K562 (cell line): ENCODE results near the gene LAIR2. TPM values are rescaled to one million over a fixed set of nuclear protein-coding genes. Genes with fewer than 3 reads are reported as not detected.

ENCODE experiments used
- ATAC-seq: fragments of 200-7000 bp; cut with Tn5 transposase; 3 replicates; pipeline ENCODE4 v1.9.1; 2020; ENCODE audit warnings: moderate library complexity
- BruUV-seq: library from RNA; stranded (reverse); fragments of 400-500 nt; replicated peaks from 2 replicates; lab custom pipeline; 2021; lab: Mats Ljungman, UMichigan
- CTCF ChIA-PET: fragments of 300-600 bp; formaldehyde crosslinking; extraction: SDS; loops from one replicate; lab custom pipeline; 2021; ENCODE audit warnings: low intra/inter-chr PET ratio; lab: Yijun Ruan, JAX
- POLR2A ChIA-PET: fragments of 300-600, 350-650 bp; sonication (Branson Sonifier 250); formaldehyde crosslinking; extraction: SDS; loops from one replicate; lab custom pipeline; 2021; ENCODE audit warnings: antibody characterized with exemption, inconsistent platforms; lab: Yijun Ruan, JAX
- DNase-seq, 4 experiments: peaks; one replicate each; pipeline versions ENCODE4 v3.0.0 to v3.0.0-alpha.2; 2011 to 2018; ENCODE audit warnings: low spot score in 3 of 4, mixed read lengths in 3 of 4; ENCODE audit errors: extremely low read depth in 1 of 4
- FAIRE-seq: peaks from 2 replicates; lab custom pipeline; 2011; peaks lifted over from hg19 to GRCh38; lab: Jason Lieb, UNC
- H2AFZ ChIP-seq: 2 replicates; pipeline ENCODE4 v1.6.0; 2011; ENCODE audit warnings: low read depth, low read length, control low read depth, inconsistent platforms
- H3K27ac ChIP-seq: fragments of 200-600 bp; 3 replicates; pipeline ENCODE4 v1.8.0; 2011; ENCODE audit warnings: low read depth, mild to moderate bottlenecking, control low read depth, inconsistent platforms, low read length, moderate library complexity, mixed read lengths; ENCODE audit errors: extremely low read depth
- H3K27me3 ChIP-seq, 2 experiments: fragments of 300-600 bp in 1 of 2; 2 replicates in 1 of 2; 3 replicates in 1 of 2; pipeline versions ENCODE4 v1.6.0 to v1.8.0; 2011; ENCODE audit warnings: inconsistent platforms in 2 of 2, low read length in 2 of 2, mild to moderate bottlenecking in 1 of 2, mixed read lengths in 1 of 2, moderate library complexity in 1 of 2; ENCODE audit not compliant: control insufficient read depth in 2 of 2, insufficient read depth in 2 of 2
- H3K36me3 ChIP-seq: fragments of 300-600 bp; 3 replicates; pipeline ENCODE4 v1.8.0; 2011; ENCODE audit warnings: mild to moderate bottlenecking, low read length, inconsistent platforms; ENCODE audit not compliant: control insufficient read depth, insufficient read depth
- H3K4me1 ChIP-seq, 2 experiments: fragments of 200-600 bp in 1 of 2; replicated peaks in 1 of 2; 2 replicates in 1 of 2; 3 replicates in 1 of 2; pipeline versions ENCODE4 v1.5.1 to v1.8.0; 2011; ENCODE audit warnings: inconsistent platforms in 2 of 2, low read length in 2 of 2, mild to moderate bottlenecking in 1 of 2, mixed read lengths in 1 of 2, moderate library complexity in 1 of 2; ENCODE audit not compliant: control insufficient read depth in 2 of 2, insufficient read depth in 2 of 2
- H3K4me2 ChIP-seq: 2 replicates; pipeline ENCODE4 v1.6.1; 2011; ENCODE audit warnings: low read length, control low read depth, inconsistent platforms, mixed read lengths; ENCODE audit not compliant: insufficient read depth
- H3K4me3 ChIP-seq: fragments of 200-600 bp; sonication (generic), shearing (Covaris generic); 2 replicates; pipeline ENCODE4 v1.5.1; 2016; ENCODE audit warnings: control low read depth, inconsistent platforms
- H3K79me2 ChIP-seq: fragments of 200-600 bp; 3 replicates; pipeline ENCODE4 v1.8.0; 2011; ENCODE audit warnings: low read length, inconsistent platforms; ENCODE audit not compliant: control insufficient read depth, insufficient read depth
- H3K9ac ChIP-seq, 2 experiments: 2 replicates each; pipeline versions ENCODE4 v1.6.0 to v1.6.1; 2011; ENCODE audit warnings: low read depth in 2 of 2, low read length in 2 of 2, control low read depth in 1 of 2, inconsistent platforms in 1 of 2, mild to moderate bottlenecking in 1 of 2, mixed read lengths in 1 of 2; ENCODE audit not compliant: insufficient read depth in 1 of 2
- H3K9me1 ChIP-seq: one replicate; pipeline ENCODE4 v1.6.0; 2011; ENCODE audit warnings: inconsistent platforms, mild to moderate bottlenecking, low read length, moderate library complexity; ENCODE audit not compliant: control insufficient read depth, insufficient read depth
- H3K9me3 ChIP-seq: replicated peaks from 2 replicates; pipeline ENCODE4 v1.5.1; 2011; ENCODE audit warnings: low read depth, low read length, inconsistent platforms; ENCODE audit not compliant: control insufficient read depth, insufficient read depth
- H4K20me1 ChIP-seq: replicated peaks from 2 replicates; pipeline ENCODE4 v1.6.1; 2011; ENCODE audit warnings: low read length, inconsistent platforms, mixed read lengths; ENCODE audit not compliant: control insufficient read depth, insufficient read depth
- CCNT2 ChIP-seq: IDR thresholded peaks from 2 replicates; pipeline ENCODE4 v1.6.1; 2011; ENCODE audit warnings: borderline replicate concordance, low read depth, mild to moderate bottlenecking, moderate library complexity, mixed read lengths, low read length; ENCODE audit not compliant: insufficient read length; ENCODE audit errors: extremely low read depth
- KDM4B ChIP-seq, 2 experiments: fragments of 450-650 bp in 1 of 2; sonication (generic) in 1 of 2; IDR thresholded peaks; 2 replicates each; pipeline ENCODE4 v1.6.1; 2016 to 2017; ENCODE audit warnings: borderline replicate concordance in 2 of 2, antibody characterized with exemption in 1 of 2, low read depth in 1 of 2, mild to moderate bottlenecking in 1 of 2
- PTTG1 ChIP-seq: fragments of 450-650 bp; IDR thresholded peaks from 2 replicates; pipeline ENCODE4 v1.6.1; 2016; ENCODE audit warnings: low read depth, mild to moderate bottlenecking, missing genetic modification characterization, missing compliant biosample characterization
- SAFB ChIP-seq: fragments of 200-400 bp; formaldehyde crosslinking; IDR thresholded peaks from 2 replicates; pipeline ENCODE4 v1.6.1; 2017; ENCODE audit warnings: low read depth, low read length, borderline replicate concordance
- SMARCA4 ChIP-seq: fragments of 450-650 bp; IDR thresholded peaks from 2 replicates; pipeline ENCODE4 v1.6.1; 2016
- ZNF12 ChIP-seq: sonication (generic); formaldehyde crosslinking; IDR thresholded peaks from 2 replicates; pipeline ENCODE4 v1.4.0; 2020; ENCODE audit warnings: mild to moderate bottlenecking, missing genetic modification reagents
- WGBS: fragments of 100-300 bp; shearing (Covaris generic); methylation state at CpG from one replicate; pipeline ENCODE4 v1.1.6; 2016; ENCODE audit warnings: low coverage, mixed read lengths; ENCODE audit not compliant: insufficient coverage; ENCODE audit errors: missing lambda C conversion rate; 5-methylcytosine and 5-hydroxymethylcytosine counted together
- in situ Hi-C: fragments of 300-500 bp; cut with MboI; formaldehyde crosslinking; loops from 4 replicates; pipeline ENCODE4 v1.15.0; 2018; ENCODE audit warnings: inconsistent platforms, mixed read lengths
- intact Hi-C: fragments of 100-400 bp; cut with micrococcal nuclease; formaldehyde crosslinking; loops from 2 replicates; pipeline ENCODE4 v1.14.2; 2022
- polyA plus RNA-seq, 8 experiments: library from polyadenylated mRNA; depleted of rRNA in 4 of 8; stranded (reverse) in 5 of 8; unstranded in 3 of 8; fragments of >200 nt; fragmentation: Nextera tagmentation in 2 of 8; fragmentation: Illumina TruSeq in 1 of 8; extraction: Ambion mirVana in 2 of 8; extraction: Trizol in 1 of 8; gene quantifications; 2 replicates each; pipeline versions ENCODE4 v1.2.1 to v1.2.3, GENCODE V29; 2011 to 2014; ENCODE audit warnings: inconsistent platforms in 1 of 8, missing spikeins in 1 of 8
- total RNA-seq, 7 experiments: library from RNA; depleted of rRNA in 6 of 7; stranded (reverse); fragments of >200 nt in 6 of 7; fragmentation: Illumina TruSeq in 2 of 7; extraction: Trizol in 2 of 7; gene quantifications; 2 replicates each; pipeline versions ENCODE4 v1.2.1 to v1.2.3, GENCODE V29; 2011 to 2021; ENCODE audit warnings: low replicate concordance in 1 of 7
- TF ChIP-seq, protein P1 (sequence below), 3 experiments: IDR thresholded peaks in 2 of 3; conservative IDR thresholded peaks in 1 of 3; 2 replicates each; pipeline ENCODE4 v1.5.1; 2011 to 2012; ENCODE audit warnings: low read length in 3 of 3, mild to moderate bottlenecking in 3 of 3, control low read depth in 2 of 3, improper control_type of control experiment in 1 of 3, inconsistent platforms in 1 of 3, low read depth in 1 of 3, mixed read lengths in 1 of 3, moderate library complexity in 1 of 3; ENCODE audit not compliant: insufficient read depth in 2 of 3
- TF ChIP-seq, protein P2 (sequence below): fragments of 450-650 bp; IDR thresholded peaks from 2 replicates; pipeline ENCODE4 v1.6.1; 2016; ENCODE audit warnings: antibody characterized with exemption
- TF ChIP-seq, protein P3 (sequence below): sonication (generic); formaldehyde crosslinking; IDR thresholded peaks from 2 replicates; pipeline ENCODE4 v1.8.1; 2023; ENCODE audit warnings: missing genetic modification reagents, mild to moderate bottlenecking, borderline replicate concordance

LAIR2 gene
- total and polyA plus RNA-seq, 9 of the 15 experiments (the other 6 are each of a cell fraction or from before 2014, with no cell fraction given), result not detected

DNA sequence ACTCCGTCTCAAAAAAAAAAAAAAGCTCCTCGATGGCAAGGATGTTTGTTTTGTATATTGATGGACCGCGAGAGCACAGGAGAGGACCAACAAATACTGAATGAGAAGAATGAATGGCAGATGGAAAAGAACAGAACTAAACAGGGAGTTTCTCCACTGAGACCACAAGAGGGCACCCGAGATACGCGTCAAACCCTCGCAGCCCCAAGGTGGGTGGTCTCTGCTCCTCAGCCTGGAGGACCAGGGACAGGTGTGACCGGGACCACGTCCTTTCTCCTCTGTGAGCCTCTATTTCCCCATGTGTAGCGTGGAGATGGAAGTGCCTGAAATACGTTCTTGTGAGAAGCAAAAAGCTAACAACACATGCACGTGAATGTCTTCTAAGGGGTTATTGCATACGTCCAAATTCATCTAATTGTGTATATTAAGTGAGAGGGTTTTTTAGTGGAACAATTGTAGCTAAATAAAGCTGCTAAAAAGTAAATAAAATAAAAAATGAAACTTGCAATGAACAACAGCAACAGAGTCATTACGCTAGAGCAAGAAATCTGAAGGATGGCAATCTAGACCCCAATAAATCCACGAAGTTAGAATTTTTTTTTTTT lies 21.2 kb upstream of the LAIR2 start (continued):
- TF ChIP-seq, protein P1, sequence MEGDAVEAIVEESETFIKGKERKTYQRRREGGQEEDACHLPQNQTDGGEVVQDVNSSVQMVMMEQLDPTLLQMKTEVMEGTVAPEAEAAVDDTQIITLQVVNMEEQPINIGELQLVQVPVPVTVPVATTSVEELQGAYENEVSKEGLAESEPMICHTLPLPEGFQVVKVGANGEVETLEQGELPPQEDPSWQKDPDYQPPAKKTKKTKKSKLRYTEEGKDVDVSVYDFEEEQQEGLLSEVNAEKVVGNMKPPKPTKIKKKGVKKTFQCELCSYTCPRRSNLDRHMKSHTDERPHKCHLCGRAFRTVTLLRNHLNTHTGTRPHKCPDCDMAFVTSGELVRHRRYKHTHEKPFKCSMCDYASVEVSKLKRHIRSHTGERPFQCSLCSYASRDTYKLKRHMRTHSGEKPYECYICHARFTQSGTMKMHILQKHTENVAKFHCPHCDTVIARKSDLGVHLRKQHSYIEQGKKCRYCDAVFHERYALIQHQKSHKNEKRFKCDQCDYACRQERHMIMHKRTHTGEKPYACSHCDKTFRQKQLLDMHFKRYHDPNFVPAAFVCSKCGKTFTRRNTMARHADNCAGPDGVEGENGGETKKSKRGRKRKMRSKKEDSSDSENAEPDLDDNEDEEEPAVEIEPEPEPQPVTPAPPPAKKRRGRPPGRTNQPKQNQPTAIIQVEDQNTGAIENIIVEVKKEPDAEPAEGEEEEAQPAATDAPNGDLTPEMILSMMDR (IDR thresholded peaks at IDR 0.05 in 2 of 3, conservative IDR thresholded peaks at IDR 0.05 in 1 of 3; ENCODE audit: insufficient read depth in 2 of 3, low read depth in 1 of 3, low read length in 3 of 3), result peak; percentile 67 to 89 (median 77)
- TF ChIP-seq, all 486 proteins: peak for 7

DNA sequence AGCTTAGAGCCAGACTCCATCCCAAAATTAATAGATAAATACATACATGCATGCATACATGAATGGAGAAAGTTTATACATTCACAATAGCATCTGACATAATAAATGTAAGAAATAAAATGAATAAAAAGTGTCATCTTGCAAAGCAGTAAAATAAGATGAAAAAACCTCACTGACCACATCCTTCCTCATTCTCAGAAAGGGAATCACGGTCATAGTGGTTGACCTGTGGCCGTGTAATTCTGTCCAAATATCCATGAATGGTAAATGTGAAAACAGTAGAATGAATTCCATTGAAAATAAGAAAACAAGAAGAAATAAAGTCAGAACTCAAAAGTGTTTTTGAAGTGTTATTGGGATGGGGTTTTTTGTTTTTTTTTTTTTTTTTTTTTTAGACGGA lies 19.7 kb upstream of the LAIR2 start:
- no peaks in the 10 kb centered on the region for H3K79me2 ChIP-seq
- no peaks in the 10 kb centered on the region; a peak in 1 of 5 replicates for H3K4me1 ChIP-seq
- WGBS, result 3% methylated on average over 2 of the region's 3 CpGs
- POLR2A ChIA-PET, result no interaction called here
- BruUV-seq, result no TSS peak
- ATAC-seq, result no peak
- H2AFZ ChIP-seq, result no peak overlapping the region
- H4K20me1 ChIP-seq, result no peaks in the 10 kb centered on the region; the same call in 1 of the 2 replicates
- H3K4me2 ChIP-seq, result no peak overlapping the region
- H3K9me1 ChIP-seq, result no peaks in the 10 kb centered on the region
- intact Hi-C loops, result no loop called here
- in situ Hi-C loops, result loop anchor here (10.0 kb wide), 1 partner anchor 192 kb away; no protein-coding TSS in a partner anchor
- H3K27me3 ChIP-seq, result peaks cover 6 to 17% of the 10 kb centered on the region in 2 experiments; a peak in 3 of 5 replicates
- no peak overlapping the region for H3K4me3 ChIP-seq
- H3K9me3 ChIP-seq, result no peaks in the 10 kb centered on the region
- H3K36me3 ChIP-seq, result no peaks in the 10 kb centered on the region
- no peak for DNase-seq
- CTCF ChIA-PET, result no interaction called here
- no peak for FAIRE-seq
- no peak overlapping the region for H3K27ac ChIP-seq
- H3K9ac ChIP-seq, result no peak overlapping the region
- TF ChIP-seq SAFB, result no peak
- TF ChIP-seq SMARCA4, result no peak
- TF ChIP-seq CCNT2, result no peak
- TF ChIP-seq, protein P2, sequence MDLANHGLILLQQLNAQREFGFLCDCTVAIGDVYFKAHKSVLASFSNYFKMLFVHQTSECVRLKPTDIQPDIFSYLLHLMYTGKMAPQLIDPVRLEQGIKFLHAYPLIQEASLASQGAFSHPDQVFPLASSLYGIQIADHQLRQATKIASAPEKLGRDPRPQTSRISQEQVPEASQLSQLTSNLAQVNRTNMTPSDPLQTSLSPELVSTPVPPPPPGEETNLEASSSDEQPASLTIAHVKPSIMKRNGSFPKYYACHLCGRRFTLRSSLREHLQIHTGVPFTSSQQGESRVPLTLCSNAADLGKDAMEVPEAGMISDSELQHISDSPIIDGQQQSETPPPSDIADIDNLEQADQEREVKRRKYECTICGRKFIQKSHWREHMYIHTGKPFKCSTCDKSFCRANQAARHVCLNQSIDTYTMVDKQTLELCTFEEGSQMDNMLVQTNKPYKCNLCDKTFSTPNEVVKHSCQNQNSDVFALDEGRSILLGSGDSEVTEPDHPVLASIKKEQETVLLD, result no peak
- no peak for TF ChIP-seq PTTG1 (tag)
- no peak for TF ChIP-seq KDM4B (IDR thresholded peaks at IDR 0.05; ENCODE audit: borderline replicate concordance in 2 of 2, low read depth in 1 of 2)
- no peak for TF ChIP-seq ZNF12 (CRISPR knock-in tag)
- TF ChIP-seq, protein P3, sequence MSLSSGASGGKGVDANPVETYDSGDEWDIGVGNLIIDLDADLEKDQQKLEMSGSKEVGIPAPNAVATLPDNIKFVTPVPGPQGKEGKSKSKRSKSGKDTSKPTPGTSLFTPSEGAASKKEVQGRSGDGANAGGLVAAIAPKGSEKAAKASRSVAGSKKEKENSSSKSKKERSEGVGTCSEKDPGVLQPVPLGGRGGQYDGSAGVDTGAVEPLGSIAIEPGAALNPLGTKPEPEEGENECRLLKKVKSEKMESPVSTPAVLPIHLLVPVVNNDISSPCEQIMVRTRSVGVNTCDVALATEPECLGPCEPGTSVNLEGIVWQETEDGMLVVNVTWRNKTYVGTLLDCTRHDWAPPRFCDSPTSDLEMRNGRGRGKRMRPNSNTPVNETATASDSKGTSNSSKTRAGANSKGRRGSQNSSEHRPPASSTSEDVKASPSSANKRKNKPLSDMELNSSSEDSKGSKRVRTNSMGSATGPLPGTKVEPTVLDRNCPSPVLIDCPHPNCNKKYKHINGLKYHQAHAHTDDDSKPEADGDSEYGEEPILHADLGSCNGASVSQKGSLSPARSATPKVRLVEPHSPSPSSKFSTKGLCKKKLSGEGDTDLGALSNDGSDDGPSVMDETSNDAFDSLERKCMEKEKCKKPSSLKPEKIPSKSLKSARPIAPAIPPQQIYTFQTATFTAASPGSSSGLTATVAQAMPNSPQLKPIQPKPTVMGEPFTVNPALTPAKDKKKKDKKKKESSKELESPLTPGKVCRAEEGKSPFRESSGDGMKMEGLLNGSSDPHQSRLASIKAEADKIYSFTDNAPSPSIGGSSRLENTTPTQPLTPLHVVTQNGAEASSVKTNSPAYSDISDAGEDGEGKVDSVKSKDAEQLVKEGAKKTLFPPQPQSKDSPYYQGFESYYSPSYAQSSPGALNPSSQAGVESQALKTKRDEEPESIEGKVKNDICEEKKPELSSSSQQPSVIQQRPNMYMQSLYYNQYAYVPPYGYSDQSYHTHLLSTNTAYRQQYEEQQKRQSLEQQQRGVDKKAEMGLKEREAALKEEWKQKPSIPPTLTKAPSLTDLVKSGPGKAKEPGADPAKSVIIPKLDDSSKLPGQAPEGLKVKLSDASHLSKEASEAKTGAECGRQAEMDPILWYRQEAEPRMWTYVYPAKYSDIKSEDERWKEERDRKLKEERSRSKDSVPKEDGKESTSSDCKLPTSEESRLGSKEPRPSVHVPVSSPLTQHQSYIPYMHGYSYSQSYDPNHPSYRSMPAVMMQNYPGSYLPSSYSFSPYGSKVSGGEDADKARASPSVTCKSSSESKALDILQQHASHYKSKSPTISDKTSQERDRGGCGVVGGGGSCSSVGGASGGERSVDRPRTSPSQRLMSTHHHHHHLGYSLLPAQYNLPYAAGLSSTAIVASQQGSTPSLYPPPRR (CRISPR knock-in tag), result no peak
